ENCODE results near the gene ADPRS.

ADPRS gene, protein sequence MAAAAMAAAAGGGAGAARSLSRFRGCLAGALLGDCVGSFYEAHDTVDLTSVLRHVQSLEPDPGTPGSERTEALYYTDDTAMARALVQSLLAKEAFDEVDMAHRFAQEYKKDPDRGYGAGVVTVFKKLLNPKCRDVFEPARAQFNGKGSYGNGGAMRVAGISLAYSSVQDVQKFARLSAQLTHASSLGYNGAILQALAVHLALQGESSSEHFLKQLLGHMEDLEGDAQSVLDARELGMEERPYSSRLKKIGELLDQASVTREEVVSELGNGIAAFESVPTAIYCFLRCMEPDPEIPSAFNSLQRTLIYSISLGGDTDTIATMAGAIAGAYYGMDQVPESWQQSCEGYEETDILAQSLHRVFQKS

GRCh38 chr1:36088577-36089392, at the start of gene ADPRS:
Gene ADPRS (plus strand): TSS chr1:36088892. CDS start chr1:36088905, 13 bp downstream.
- DNase-seq (ENCODE audit: low spot score) = peak; percentile 91

DNA sequence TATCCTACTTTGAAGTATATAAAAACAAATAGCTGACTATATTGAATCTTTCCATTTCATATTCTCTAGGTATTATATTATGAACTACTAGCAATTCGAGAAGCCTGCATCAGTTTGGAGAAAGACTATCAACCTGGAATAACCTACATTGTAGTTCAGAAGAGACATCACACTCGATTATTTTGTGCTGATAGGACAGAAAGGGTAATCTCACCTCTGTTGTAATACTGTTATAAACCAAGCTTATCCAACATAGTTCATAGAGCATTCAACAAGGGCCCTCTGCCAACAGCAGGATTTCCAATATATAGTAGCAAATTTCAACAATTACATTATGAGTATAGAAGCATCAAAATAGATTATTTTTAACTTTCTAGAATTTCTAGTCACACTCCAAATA, 48.5 kb upstream of the ADPRS start:
- DNase-seq (ENCODE audit: low spot score) = no peak

GRCh38 chr1:36051821-36052220, 36.9 kb upstream of the ADPRS start:
- no peak for DNase-seq (ENCODE audit: low spot score)

- no peak for DNase-seq (ENCODE audit: low spot score)
These were observed 34.7 kb upstream of the ADPRS start for GRCh38 chr1:36053978-36054377.

- no peak for DNase-seq (ENCODE audit: low spot score)
These were observed 33.0 kb upstream of the ADPRS start for GRCh38 chr1:36055706-36056105.

GRCh38 chr1:36062315-36062714, 26.4 kb upstream of the ADPRS start:
- no peak for DNase-seq (ENCODE audit: low spot score)

GRCh38 chr1:36067871-36068270, 20.8 kb upstream of the ADPRS start:
- no peak for DNase-seq (ENCODE audit: low spot score)

DNA sequence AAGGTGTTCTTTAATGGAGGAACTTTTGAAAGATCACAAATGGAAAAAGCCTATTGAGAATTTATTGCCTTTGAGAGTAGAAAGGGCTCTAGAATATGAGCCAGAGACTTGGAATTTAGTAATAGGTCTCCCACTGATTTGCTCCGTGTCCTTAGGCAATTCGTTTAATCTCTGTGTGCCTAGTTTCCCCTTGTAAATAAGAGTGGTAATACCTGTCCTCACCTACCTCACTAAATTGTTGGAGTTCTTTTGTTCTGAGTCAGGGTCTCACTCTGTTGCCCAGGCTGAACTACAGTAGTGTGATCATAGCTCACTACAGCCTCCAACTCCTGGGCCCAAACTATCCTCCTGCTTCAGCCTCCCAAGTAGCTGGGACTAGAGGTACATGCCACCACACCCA, 19.8 kb upstream of the ADPRS start:
- DNase-seq (ENCODE audit: low spot score) = no peak

GRCh38 chr1:36070349-36070748, 18.3 kb upstream of the ADPRS start:
- no peak for DNase-seq (ENCODE audit: low spot score)

- DNase-seq (ENCODE audit: low spot score) = no peak
These were observed 11.6 kb upstream of the ADPRS start for GRCh38 chr1:36076979-36077573.

DNA sequence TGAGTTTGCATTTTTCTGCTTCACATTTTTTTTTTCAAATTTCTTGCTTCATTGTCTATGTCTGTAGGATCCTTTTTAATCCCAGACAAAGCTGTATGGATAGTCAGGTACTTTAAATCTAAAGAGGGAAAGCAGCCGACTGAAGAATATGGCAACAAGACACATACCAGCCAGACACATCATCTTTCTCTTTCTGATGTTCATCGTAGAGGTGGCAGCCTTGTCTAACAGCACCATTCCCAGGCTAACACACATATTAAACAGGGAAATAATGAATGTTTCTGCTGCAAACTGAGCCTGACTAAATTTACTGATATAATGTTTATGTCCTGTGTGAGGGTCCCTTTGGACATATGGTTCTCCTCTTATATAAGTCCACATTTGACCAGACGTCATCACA, 8.5 kb upstream of the ADPRS start:
- no peak for DNase-seq (ENCODE audit: low spot score)

GRCh38 chr1:36080801-36081200, 7.9 kb upstream of the ADPRS start:
- no peak for DNase-seq (ENCODE audit: low spot score)

DNA sequence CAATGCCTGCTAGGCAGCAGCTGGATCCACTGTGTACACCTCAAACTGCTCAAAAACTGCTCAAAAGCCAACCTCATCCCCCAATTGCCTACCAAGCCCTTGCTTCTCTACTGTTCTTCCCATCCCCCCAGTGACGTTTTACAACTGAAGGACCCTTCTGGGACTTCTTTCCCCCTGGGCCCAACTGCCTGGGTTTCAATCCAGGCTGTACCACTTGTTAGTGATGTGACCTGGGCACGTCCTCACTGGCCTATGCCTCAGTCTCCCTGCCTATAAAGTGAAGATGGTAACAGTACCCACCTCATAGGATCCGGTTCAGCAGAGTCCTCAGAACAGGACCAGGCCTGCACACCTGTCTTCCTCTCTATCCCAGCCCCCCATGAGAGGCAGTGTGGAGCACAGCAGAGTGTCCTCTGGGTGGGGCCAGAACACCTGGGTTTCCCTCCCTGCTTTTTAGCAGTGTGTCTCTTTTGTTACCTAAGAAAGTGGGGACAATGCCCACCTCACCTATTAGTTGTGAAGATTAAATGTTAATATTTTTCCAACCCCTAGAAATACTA, 6.7 kb upstream of the ADPRS start:
- no peak for DNase-seq (ENCODE audit: low spot score)

DNA sequence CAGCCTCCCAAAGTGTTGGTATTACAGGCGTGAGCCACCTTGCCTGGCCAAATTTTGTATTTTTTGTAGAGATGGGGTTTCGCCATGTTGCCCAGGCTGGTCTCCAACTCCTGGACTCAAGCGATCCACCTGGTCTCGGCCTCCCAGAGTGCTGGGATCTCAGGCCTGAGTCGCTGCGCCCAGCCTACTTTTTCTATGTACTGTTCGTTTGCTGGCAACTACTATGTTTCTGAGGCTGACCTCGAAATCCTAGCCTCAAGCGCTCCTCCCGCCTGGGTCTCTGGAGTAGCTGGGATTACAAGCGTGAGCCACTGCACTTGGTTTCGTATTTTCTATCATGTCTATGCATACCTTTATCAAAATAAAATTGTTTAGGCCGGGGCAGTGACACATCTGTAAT, 5.5 kb upstream of the ADPRS start:
- DNase-seq (ENCODE audit: low spot score) = no peak

DNA sequence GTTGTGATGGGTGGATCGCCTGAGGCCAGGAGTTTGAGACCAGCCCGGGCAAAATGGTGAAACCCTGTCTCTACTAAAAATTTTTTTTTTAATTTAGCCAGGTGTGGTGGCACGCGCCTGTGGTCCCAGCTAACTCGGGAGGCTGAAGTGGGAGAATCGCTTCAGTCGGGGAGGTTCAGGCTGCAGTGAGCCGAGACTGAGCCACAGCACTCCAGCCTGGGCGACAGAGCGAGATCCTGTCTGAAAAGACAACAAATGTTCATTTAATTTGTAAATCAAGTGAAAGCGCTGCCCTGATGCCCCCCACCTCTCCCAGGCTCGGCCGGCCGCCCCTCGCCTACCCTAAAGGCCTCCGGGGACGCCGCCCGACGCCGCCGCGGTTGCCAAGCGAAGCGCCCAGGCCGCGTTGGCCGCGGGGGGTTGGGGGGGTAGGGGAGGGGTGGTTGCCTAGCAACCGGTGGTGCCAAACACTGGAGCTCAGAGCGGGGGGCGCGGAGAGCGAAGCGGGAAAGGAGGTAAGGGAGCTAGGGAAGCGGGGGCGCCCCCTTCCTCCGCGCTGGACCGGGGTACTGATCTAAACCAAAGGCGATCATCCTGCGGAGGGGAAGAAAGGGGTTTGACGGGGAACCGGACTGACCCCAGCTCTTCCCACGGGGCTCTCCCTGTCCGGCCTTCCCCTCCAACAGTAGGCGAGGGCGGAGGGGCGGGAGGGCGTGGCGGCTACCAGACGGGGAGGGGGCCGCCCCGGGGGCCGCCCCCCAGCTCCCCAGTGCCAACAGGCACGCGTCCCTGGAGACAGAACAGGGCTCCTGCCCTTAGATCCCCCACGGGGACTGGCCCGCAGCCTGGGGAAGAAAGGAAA, 4.8 kb upstream of the ADPRS start, which contains the start of gene TEKT2:
TEKT2 (plus strand) TSS at position 460 of the 862 bp plus-strand sequence. CDS start 828 bp downstream, outside the sequence.
- DNase-seq (ENCODE audit: low spot score) = no peak

- DNase-seq (ENCODE audit: low spot score) = no peak
These were observed 4.1 kb upstream of the ADPRS start for GRCh38 chr1:36084497-36085115.

DNA sequence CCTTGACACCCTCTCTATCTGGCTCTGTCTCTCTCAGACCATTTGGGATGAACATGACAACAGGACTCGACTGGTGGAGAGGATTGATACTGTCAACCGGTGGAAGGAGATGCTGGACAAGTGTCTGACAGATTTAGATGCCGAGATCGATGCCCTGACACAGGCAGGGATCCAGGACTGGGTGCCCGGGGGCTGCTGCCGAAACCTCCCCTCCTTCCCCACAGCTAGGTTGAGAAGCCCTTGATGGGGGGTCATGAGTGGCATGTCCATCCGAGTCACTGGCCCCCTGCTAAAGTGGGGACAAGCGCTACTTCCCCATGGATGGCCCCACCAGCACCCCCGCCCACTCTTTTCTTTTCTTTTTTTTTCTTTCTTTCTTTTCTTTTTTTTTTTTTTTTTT, 3.6 kb upstream of the ADPRS start:
- no peak for DNase-seq (ENCODE audit: low spot score)

GRCh38 chr1:36085686-36086526, 2.8 kb upstream of the ADPRS start:
- DNase-seq (ENCODE audit: low spot score) = no peak

GRCh38 chr1:36086529-36087232, 2.0 kb upstream of the ADPRS start:
- DNase-seq (ENCODE audit: low spot score) = no peak
